A204.1 (cell line): Measurements from ENCODE around the gene DIAPH2.
"Not testable (repeated sequence)": the region's sequence is repeated elsewhere in the genome, so short reads cannot be mapped to it uniquely, and the experiment has no call there.

Source experiments
- FAIRE-seq: peaks from 2 replicates; lab custom pipeline; 2012; peaks lifted over from hg19 to GRCh38; lab: Jason Lieb, UNC

DIAPH2 gene

GRCh38 chrX:96684339-96685209 is at the start of gene DIAPH2:
DIAPH2 (plus strand) TSS chrX:96684842.
- FAIRE-seq: no peak

GRCh38 chrX:96650023-96650422 is 34.6 kb upstream of the DIAPH2 start:
- no peak for FAIRE-seq

DNA sequence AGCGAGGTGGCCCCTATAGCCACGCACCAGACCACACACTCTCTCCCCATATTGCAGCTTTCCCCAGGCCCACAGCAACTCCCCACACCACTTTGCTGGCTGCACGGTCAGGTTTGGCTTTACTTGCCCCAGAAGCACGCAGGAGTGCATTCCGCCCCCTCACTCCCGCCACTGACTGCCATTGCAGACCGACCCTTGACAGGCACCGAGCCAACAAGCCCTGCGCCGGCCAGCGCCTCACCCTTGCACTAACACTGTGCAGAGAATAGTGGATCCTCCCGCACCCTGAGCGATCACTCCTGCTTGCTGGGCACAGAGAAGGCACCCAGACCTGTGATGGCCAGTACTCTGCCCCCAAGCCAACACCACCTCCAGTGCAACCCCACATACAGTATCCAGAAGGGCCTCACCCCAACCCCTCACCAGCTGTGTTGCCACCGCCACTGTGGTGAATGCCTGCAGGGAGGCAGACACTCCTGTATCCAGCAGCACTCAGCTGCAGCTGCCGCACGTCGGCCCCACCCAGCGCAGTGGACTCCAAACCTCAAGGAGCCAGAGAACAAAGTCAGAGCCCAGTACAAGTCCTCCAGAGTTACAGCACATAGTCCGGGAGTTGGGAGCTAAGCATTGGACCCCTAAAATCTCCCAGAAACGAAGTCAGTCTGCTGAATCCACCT is 28.6 kb upstream of the DIAPH2 start:
- no peak for FAIRE-seq

GRCh38 chrX:96682516-96682915 is 2.1 kb upstream of the DIAPH2 start:
- no peak for FAIRE-seq

DNA sequence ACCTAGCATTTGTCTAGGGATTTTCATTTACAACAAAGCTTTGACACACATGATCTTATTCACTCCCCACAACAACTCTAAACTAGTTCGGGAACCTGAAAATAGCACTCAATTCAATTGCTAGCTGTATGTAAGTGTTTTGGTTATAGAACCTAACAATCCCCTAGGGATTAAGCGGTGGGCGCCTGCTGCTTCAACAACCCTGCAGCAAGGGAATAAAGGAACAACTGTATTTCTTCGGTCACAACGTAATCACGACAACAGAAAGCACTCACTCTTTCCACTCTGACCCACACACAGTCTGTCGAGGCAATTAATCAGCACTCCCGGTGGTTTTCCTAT is 674 bp upstream of the DIAPH2 start:
- FAIRE-seq: no peak

DNA sequence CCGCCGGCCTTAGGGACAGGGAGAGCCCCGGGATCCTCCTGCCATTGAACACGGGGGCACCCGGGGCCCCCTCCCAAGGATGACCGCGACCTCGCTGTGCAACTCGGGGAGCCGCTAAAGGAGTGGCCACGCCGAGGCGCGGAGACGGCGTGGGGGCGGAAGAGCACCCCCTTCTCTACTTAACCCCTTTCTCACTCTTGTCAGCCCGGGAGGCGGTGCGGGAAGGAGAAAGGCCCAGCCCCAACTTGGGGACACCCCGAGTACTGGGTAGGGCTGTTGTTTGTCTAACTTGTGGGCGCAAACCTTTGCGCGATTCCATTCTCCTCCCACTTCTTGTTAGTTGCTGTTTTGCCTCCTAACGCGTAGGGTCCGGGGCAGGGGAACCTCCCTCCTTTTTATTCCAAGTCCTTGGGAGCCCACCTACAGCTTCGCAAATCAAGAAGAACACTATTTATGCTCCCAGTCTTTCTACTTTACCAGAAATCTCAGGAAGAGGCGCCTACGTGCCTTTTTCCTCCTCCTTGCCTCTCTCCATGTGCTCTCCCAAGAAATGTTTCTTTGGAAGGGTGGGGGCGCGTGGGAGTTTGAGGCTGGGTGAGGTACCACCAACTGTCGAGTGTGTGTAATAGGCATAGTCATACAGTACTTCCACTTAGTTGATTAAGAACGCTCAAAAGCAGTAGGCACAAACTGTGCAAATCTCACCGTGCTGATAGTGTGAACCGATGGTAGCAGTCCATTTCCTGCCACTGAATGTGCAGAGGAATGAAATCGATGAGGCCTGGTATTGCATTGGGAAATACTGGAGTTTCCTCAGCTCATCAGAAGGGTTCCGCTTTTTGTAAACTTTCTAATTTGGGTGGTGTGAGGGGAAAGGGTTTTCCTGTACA is 813 bp downstream of the DIAPH2 start:
- FAIRE-seq: no peak

GRCh38 chrX:96687776-96688175 is 3.1 kb downstream of the DIAPH2 start:
- FAIRE-seq: no peak

GRCh38 chrX:96688789-96689188 is 4.1 kb downstream of the DIAPH2 start:
- no peak for FAIRE-seq

DNA sequence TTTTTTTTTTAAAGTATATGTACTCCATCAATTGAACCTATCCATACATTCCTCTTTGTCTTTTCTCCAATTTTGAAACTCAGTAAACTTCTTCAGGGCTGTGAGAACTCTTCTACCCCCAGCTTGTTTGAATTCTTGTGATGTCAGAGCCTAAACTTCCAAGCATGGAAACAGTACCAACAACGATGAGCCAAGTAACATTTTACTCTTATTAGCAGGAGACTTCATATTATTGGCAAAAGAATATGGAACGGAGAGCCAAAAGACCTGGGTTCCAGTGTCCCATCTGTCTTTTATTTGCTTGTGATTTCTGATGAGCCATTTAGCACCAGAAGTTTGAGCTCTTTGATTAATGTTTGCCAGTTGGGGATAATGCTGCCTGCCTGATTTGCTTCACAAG is 5.3 kb downstream of the DIAPH2 start:
- FAIRE-seq: no peak

GRCh38 chrX:96692454-96692853 is 7.8 kb downstream of the DIAPH2 start:
- no peak for FAIRE-seq

- no peak for FAIRE-seq
Measured at GRCh38 chrX:96692890-96693289, 8.2 kb downstream of the DIAPH2 start.

- FAIRE-seq: no peak
Measured at GRCh38 chrX:96693407-96693806, 8.8 kb downstream of the DIAPH2 start.

DNA sequence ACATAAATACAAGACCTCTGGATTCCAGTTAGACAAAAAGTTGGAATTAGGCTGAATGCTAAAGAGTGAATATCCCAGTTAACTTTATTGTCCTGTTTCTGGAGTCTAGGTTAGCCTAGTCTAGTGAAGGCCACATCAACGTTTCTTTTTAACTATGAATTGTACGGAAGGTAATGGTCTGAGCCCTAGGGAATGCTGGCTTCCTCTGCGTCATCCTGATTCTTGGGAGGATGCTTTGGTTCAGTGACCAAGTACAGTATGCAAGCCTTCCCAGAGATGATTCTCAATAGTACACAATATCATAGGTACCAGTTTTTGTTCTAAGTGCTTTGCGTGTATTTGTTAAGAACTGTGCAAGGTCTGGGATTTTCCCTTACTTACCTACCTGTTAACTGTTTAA is 11.8 kb downstream of the DIAPH2 start:
- FAIRE-seq: no peak

- no peak for FAIRE-seq
Measured at GRCh38 chrX:96700625-96701024, 16.0 kb downstream of the DIAPH2 start.

DNA sequence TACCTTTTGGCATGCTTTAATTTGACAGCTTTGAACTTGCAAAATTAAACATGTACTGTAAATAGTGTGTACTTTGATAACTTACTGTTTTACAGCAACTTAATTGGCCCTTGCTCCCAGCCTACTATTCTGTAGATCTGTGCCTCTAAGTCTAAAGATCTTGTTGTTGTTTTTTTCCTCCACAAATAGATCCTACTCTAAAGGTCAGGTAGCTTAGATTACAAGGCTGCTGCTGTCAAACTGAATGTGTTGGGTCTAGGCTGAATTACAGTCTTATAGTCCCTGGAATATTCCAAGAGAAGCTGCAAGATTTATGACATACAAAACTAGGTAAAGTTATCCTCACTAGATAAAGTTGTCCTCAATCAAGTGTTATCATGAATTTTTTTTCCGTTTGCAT is 18.7 kb downstream of the DIAPH2 start:
- FAIRE-seq: no peak

GRCh38 chrX:96703816-96704215 is 19.2 kb downstream of the DIAPH2 start:
- FAIRE-seq: no peak

DNA sequence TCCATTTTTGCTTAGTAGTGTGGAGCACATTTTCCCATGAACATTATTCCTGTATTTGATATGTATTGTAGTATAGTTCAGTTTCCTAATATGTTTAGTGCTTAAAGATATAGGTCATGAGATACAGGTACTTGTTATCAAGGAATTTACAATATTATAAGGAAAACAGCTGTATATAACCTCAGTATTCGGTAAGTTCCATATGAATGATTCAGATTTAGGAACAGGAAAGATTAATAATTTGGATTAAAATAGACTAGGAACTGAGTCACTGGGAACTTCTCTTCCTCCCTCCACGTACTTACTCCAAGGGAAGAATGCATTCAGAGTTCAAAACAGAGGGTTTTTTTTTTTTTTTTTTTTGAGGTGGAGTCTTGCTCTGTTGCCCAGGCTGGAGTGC is 20.0 kb downstream of the DIAPH2 start:
- no peak for FAIRE-seq

- no peak for FAIRE-seq
Measured at GRCh38 chrX:96705905-96706304, 21.3 kb downstream of the DIAPH2 start.

GRCh38 chrX:96707804-96708203 is 23.2 kb downstream of the DIAPH2 start:
- no peak for FAIRE-seq

DNA sequence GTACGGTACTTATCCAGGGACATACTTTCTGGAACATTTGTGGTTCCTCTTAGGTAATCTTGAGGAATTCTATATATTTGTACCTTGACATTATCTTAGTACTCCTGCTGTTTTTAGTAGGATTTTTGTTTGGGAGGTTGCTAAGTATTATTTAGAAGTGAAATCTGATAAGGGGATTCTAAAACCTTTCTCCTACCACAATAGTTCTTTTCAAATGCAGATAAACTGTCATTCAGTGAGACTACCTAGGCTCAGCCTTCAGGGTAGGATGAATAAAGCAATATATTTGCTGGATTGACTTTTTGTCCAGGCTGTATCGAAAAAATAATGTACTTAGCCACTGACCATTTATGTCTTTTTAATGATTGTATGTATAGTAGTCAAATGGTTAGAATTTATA is 25.4 kb downstream of the DIAPH2 start:
- FAIRE-seq: no peak

- no peak for FAIRE-seq
Measured at GRCh38 chrX:96713303-96713702, 28.7 kb downstream of the DIAPH2 start.

GRCh38 chrX:96714393-96714792 is 29.8 kb downstream of the DIAPH2 start:
- FAIRE-seq: not testable (repeated sequence)

DNA sequence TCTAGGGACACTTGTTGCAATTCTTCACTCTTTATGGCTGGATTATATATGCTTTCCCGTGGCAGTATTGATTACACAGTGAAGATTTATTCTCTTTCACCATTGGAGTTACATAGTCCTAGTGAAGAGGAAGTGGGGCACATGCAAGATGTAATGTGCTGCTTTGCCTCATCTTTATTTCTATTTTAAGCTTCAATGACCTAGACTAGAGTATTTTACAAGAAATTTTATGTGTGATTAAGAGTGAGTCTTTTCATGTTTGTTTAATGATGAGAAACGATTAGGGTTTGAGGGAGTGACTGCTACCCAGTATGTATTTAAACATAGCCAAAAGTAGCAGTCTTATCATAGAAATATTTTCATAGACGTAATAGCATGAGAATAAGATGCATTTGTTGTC is 30.8 kb downstream of the DIAPH2 start:
- no peak for FAIRE-seq
